PC-3 (cell line): Measurements from ENCODE around the gene TWSG1. TPM values are rescaled to one million over a fixed set of nuclear protein-coding genes. Genes with fewer than 3 reads are reported as not detected.
A peak's percentile ranks its signal among the peaks of the same experiment; 100 is the strongest.

Source experiments
- ATAC-seq: fragments of 200-7000 bp; cut with Tn5 transposase; 2 replicates; pipeline ENCODE4 v1.9.1; 2020; ENCODE audit warnings: mild to moderate bottlenecking, moderate library complexity
- BruUV-seq: library from RNA; stranded (reverse); fragments of 400-500 nt; replicated peaks from 2 replicates; lab custom pipeline; 2021; lab: Mats Ljungman, UMichigan
- CTCF ChIA-PET: fragments of 300-600 bp; sonication (Branson Sonifier 250); formaldehyde crosslinking; loops from one replicate; lab custom pipeline; 2022; ENCODE audit warnings: antibody characterized with exemption; lab: Charles Lee
- POLR2A ChIA-PET: fragments of 300-600 bp; sonication (Branson Sonifier 250); formaldehyde crosslinking; loops from one replicate; lab custom pipeline; 2022; ENCODE audit warnings: antibody characterized with exemption; ENCODE audit not compliant: unreplicated experiment; lab: Charles Lee
- DNase-seq: peaks from one replicate; pipeline ENCODE4 v3.0.0-alpha.2; 2015
- H2AFZ ChIP-seq: fragments of 300-600 bp; sonication (generic); 2 replicates; pipeline ENCODE4 v1.6.0; 2016; ENCODE audit warnings: antibody characterized with exemption, low read length
- H3F3A ChIP-seq: fragments of 300-600 bp; sonication (generic); one replicate; pipeline ENCODE4 v1.6.0; 2017; ENCODE audit warnings: antibody characterized with exemption, low read length, control low read depth, mild to moderate bottlenecking; ENCODE audit not compliant: unreplicated experiment
- H3K27ac ChIP-seq: fragments of 300-600 bp; sonication (generic); 2 replicates; pipeline ENCODE4 v1.5.1; 2016; ENCODE audit warnings: mild to moderate bottlenecking, low read length
- H3K27me3 ChIP-seq: fragments of 300-600 bp; sonication (generic); 2 replicates; pipeline ENCODE4 v1.6.1; 2016; ENCODE audit warnings: low read length, mixed read lengths
- H3K36me3 ChIP-seq: fragments of 300-600 bp; sonication (generic); 2 replicates; pipeline ENCODE4 v1.6.1; 2016; ENCODE audit warnings: low read depth, mixed run types, low read length, mixed read lengths
- H3K4me1 ChIP-seq: fragments of 300-600 bp; sonication (generic); 2 replicates; pipeline ENCODE4 v1.5.1; 2016; ENCODE audit warnings: low read length; ENCODE audit not compliant: insufficient read depth
- H3K4me2 ChIP-seq: fragments of 300-600 bp; sonication (generic); 2 replicates; pipeline ENCODE4 v1.6.0; 2016; ENCODE audit warnings: low read length
- H3K4me3 ChIP-seq: fragments of 300-600 bp; sonication (generic); 2 replicates; pipeline ENCODE4 v1.5.1; 2016; ENCODE audit warnings: mild to moderate bottlenecking, low read length, mixed read lengths
- H3K79me2 ChIP-seq: fragments of 300-600 bp; sonication (generic); 2 replicates; pipeline ENCODE4 v1.6.1; 2017; ENCODE audit warnings: low read length, mixed read lengths
- H3K9ac ChIP-seq: fragments of 300-600 bp; sonication (generic); 2 replicates; pipeline ENCODE4 v1.6.0; 2016; ENCODE audit warnings: mild to moderate bottlenecking, low read length
- H3K9me2 ChIP-seq: fragments of 300-600 bp; sonication (generic); replicated peaks from 2 replicates; pipeline ENCODE4 v1.6.1; 2016; ENCODE audit warnings: mixed run types, low read length, mixed read lengths
- H3K9me3 ChIP-seq: fragments of 300-600 bp; sonication (generic); 2 replicates; pipeline ENCODE4 v1.6.1; 2016; ENCODE audit warnings: low read length, mixed read lengths
- H4K20me1 ChIP-seq: fragments of 300-600 bp; sonication (generic); 2 replicates; pipeline ENCODE4 v1.6.1; 2016; ENCODE audit warnings: low read length, mixed read lengths
- EZH2 ChIP-seq: fragments of 300-600 bp; sonication (generic); IDR thresholded peaks from one replicate; pipeline ENCODE4 v1.6.1; 2017; ENCODE audit warnings: antibody characterized with exemption, mild to moderate bottlenecking, low read length; ENCODE audit not compliant: unreplicated experiment
- EZH2phosphoT487 ChIP-seq: fragments of 300-600 bp; sonication (generic); IDR thresholded peaks from 2 replicates; pipeline ENCODE4 v1.6.1; 2018; ENCODE audit warnings: mild to moderate bottlenecking, antibody characterized with exemption, low read length, borderline replicate concordance
- intact Hi-C: fragments of 100-400 bp; cut with micrococcal nuclease; formaldehyde crosslinking; loops from 2 replicates; pipeline ENCODE4 v1.9.0; 2023
- total RNA-seq: library from RNA; depleted of rRNA; stranded (reverse); fragments of >200 nt; gene quantifications from 2 replicates; pipeline ENCODE4 v1.2.3, GENCODE V29; 2014
- TF ChIP-seq, protein P1 (sequence below): fragments of 300-600 bp; sonication (generic); conservative IDR thresholded peaks from 2 replicates; pipeline ENCODE4 v1.5.1; 2017; ENCODE audit warnings: antibody characterized with exemption, low read depth, mild to moderate bottlenecking, low read length

TWSG1 gene
- total RNA-seq, 1 experiment from 2014 or later, result 32.8 TPM

DNA sequence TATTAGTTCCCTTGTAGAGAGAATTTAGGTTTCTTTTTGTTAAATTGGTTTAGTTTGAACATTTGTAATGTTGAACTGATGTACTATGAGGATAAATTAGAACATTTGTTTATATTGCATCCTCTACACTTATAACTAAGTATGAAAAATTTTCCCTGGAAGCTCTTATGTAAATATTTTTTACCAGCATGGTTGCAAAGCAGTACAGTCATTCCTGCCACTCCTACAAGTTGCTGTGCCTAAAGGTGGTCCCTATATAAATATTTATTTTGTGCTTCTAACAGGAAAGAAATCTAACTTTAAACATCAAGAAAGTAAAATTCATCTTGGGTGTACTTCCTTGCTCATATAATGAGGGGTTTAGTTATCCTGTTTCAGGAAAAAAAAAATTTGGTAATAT, 14.2 kb downstream of the TWSG1 start:
- Histone ChIP-seq H3K27ac (peak overlapping the region; percentile 21), H3K36me3 (0 out of 2 replicates have a peak, but pooled peaks cover 4% of the 10 kb centered on the region), H3K27me3 (no peaks in the 10 kb centered on the region), H3K9me3 (no peaks in the 10 kb centered on the region), H3K4me3 (peak overlapping the region; percentile 25; the same call in 1 of the 2 replicates), H3K9ac (no peak overlapping the region), H3K79me2 (peaks cover 25% of the 10 kb centered on the region; the same call in 1 of the 2 replicates), H3K9me2 (no peaks in the 10 kb centered on the region), H2AFZ (no peak overlapping the region), H3F3A (no peaks in the 10 kb centered on the region), H3K4me1 (peaks cover 17% of the 10 kb centered on the region), H3K4me2 (peak overlapping the region; percentile 73), H4K20me1 (peaks cover 9% of the 10 kb centered on the region; the same call in 1 of the 2 replicates)
- ChIA-PET POLR2A (no interaction called here), CTCF (interaction anchor here (1.1 kb wide), 1 partner anchor 168 kb away, joined by 3 read pairs; no protein-coding TSS in a partner anchor)
- peak; percentile 50 for DNase-seq
- ATAC-seq, result peak; percentile 96
- intact Hi-C loops, result no loop called here
- TF ChIP-seq, protein P1, sequence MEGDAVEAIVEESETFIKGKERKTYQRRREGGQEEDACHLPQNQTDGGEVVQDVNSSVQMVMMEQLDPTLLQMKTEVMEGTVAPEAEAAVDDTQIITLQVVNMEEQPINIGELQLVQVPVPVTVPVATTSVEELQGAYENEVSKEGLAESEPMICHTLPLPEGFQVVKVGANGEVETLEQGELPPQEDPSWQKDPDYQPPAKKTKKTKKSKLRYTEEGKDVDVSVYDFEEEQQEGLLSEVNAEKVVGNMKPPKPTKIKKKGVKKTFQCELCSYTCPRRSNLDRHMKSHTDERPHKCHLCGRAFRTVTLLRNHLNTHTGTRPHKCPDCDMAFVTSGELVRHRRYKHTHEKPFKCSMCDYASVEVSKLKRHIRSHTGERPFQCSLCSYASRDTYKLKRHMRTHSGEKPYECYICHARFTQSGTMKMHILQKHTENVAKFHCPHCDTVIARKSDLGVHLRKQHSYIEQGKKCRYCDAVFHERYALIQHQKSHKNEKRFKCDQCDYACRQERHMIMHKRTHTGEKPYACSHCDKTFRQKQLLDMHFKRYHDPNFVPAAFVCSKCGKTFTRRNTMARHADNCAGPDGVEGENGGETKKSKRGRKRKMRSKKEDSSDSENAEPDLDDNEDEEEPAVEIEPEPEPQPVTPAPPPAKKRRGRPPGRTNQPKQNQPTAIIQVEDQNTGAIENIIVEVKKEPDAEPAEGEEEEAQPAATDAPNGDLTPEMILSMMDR, result no peak
- TF ChIP-seq EZH2, result no peak
- TF ChIP-seq EZH2phosphoT487, result no peak
- BruUV-seq, result no TSS peak

DNA sequence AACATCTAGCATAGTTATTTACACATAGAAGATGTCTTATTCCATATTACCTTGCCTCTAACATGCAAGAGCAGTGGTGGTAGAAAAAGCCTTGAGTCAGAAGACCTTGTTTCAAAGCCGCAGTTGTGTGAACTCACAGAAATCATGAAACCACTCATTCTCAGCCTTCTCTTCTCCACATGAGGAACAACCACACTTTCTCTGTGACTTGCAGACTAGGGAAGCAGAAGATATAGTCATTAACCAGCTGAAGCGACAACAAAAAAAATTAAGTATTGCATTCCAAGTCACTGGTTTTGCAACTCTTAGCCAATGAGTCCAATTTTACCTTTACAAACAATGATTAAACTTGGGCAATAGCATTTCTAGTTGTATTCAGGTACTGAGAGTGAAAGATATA, 19.0 kb downstream of the TWSG1 start:
- H3K9ac ChIP-seq, result no peak overlapping the region
- no peak for ATAC-seq
- H3K27me3 ChIP-seq, result no peaks in the 10 kb centered on the region
- no peak for DNase-seq
- H3K9me2 ChIP-seq, result no peaks in the 10 kb centered on the region
- BruUV-seq, result no TSS peak
- H3F3A ChIP-seq, result no peaks in the 10 kb centered on the region
- no peak overlapping the region for H3K27ac ChIP-seq
- no peak overlapping the region for H2AFZ ChIP-seq
- CTCF ChIA-PET, result no interaction called here
- 0 out of 2 replicates have a peak, but pooled peaks cover 8% of the 10 kb centered on the region for H3K79me2 ChIP-seq
- H3K4me2 ChIP-seq, result no peak overlapping the region
- H3K36me3 ChIP-seq, result no peaks in the 10 kb centered on the region
- intact Hi-C loops, result no loop called here
- H3K4me3 ChIP-seq, result no peak overlapping the region
- no peaks in the 10 kb centered on the region for H4K20me1 ChIP-seq
- H3K9me3 ChIP-seq, result no peaks in the 10 kb centered on the region
- peaks cover 7% of the 10 kb centered on the region for H3K4me1 ChIP-seq
- POLR2A ChIA-PET, result no interaction called here
- TF ChIP-seq EZH2phosphoT487 (no peak), EZH2 (no peak)
- TF ChIP-seq, protein P1, result no peak

DNA sequence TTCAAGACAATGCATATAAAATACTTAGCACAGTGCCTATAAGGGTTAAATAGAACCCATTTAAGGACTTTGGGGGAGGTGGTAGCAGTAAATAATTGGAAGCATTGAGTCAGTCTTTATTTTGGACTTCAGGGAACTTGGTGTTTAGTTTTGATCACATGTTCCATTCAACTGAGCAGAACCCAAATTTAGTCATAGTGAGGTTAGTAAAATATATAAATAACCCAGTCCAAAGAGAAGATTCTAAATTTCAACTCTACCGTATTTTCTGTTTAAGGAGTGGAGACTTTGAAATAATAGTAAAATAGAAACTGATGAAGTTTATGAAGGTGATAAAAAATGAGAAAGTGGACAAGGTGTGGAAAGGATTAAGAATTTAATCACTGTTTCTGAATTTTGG, 19.7 kb downstream of the TWSG1 start:
- TF ChIP-seq, protein P1, result no peak
- TF ChIP-seq EZH2phosphoT487, result no peak
- TF ChIP-seq EZH2, result no peak
- no TSS peak for BruUV-seq

More for the DNA sequence above, 19.7 kb downstream of the TWSG1 start:
- no peak overlapping the region for H3K4me3 ChIP-seq
- H3K27ac ChIP-seq, result no peak overlapping the region
- no peaks in the 10 kb centered on the region for H3F3A ChIP-seq
- no peaks in the 10 kb centered on the region for H3K36me3 ChIP-seq
- no peak overlapping the region for H3K4me2 ChIP-seq
- CTCF ChIA-PET, result no interaction called here
- H2AFZ ChIP-seq, result no peak overlapping the region
- no peaks in the 10 kb centered on the region for H3K9me2 ChIP-seq
- DNase-seq (no peak), ATAC-seq (no peak)
- 0 out of 2 replicates have a peak, but pooled peaks cover 8% of the 10 kb centered on the region for H3K79me2 ChIP-seq
- POLR2A ChIA-PET, result no interaction called here
- H3K27me3 ChIP-seq, result no peaks in the 10 kb centered on the region
- H4K20me1 ChIP-seq, result no peaks in the 10 kb centered on the region
- H3K4me1 ChIP-seq, result peaks cover under 1% of the 10 kb centered on the region; the same call in 1 of the 2 replicates
- H3K9ac ChIP-seq, result no peak overlapping the region
- intact Hi-C loops, result no loop called here
- no peaks in the 10 kb centered on the region for H3K9me3 ChIP-seq
